AG10803 (cell line): Measurements from ENCODE around the gene PLCG2.

Source experiments
- DNase-seq: peaks from one replicate; pipeline ENCODE4 v3.0.0; 2010; ENCODE audit warnings: low read depth
- H3K4me3 ChIP-seq: 2 replicates; pipeline ENCODE4 v1.5.1; 2011; ENCODE audit warnings: mild to moderate bottlenecking, low read length, control low read depth
- TF ChIP-seq, protein P1 (sequence below): conservative IDR thresholded peaks from 2 replicates; pipeline ENCODE4 v1.5.1; 2011; ENCODE audit warnings: mild to moderate bottlenecking, low read length, control low read depth, inconsistent platforms

The PLCG2 gene

DNA sequence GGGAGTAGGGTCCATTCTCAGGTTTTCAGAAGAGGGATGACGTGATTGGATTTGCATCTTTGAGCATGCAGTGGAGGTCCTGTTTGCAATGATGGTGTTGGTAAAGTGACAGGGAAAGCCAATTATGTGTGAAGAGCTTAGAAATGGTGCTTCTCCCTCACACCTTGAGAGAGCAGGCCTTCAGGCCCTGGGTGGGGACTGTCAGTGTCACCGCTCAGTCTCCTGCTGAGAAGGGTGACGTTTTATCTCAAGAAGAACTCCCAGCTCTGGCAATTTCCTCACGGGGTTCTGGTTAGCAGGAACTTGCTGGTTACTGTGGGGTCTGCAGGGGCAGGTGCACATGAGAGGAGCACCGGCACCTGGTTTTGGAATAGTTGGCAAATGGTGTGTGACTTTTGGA is 11.2 kb downstream of the PLCG2 start:
- H3K4me3 ChIP-seq, result no peak overlapping the region
- DNase-seq, result no peak
- TF ChIP-seq, protein P1, sequence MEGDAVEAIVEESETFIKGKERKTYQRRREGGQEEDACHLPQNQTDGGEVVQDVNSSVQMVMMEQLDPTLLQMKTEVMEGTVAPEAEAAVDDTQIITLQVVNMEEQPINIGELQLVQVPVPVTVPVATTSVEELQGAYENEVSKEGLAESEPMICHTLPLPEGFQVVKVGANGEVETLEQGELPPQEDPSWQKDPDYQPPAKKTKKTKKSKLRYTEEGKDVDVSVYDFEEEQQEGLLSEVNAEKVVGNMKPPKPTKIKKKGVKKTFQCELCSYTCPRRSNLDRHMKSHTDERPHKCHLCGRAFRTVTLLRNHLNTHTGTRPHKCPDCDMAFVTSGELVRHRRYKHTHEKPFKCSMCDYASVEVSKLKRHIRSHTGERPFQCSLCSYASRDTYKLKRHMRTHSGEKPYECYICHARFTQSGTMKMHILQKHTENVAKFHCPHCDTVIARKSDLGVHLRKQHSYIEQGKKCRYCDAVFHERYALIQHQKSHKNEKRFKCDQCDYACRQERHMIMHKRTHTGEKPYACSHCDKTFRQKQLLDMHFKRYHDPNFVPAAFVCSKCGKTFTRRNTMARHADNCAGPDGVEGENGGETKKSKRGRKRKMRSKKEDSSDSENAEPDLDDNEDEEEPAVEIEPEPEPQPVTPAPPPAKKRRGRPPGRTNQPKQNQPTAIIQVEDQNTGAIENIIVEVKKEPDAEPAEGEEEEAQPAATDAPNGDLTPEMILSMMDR, result no peak

DNA sequence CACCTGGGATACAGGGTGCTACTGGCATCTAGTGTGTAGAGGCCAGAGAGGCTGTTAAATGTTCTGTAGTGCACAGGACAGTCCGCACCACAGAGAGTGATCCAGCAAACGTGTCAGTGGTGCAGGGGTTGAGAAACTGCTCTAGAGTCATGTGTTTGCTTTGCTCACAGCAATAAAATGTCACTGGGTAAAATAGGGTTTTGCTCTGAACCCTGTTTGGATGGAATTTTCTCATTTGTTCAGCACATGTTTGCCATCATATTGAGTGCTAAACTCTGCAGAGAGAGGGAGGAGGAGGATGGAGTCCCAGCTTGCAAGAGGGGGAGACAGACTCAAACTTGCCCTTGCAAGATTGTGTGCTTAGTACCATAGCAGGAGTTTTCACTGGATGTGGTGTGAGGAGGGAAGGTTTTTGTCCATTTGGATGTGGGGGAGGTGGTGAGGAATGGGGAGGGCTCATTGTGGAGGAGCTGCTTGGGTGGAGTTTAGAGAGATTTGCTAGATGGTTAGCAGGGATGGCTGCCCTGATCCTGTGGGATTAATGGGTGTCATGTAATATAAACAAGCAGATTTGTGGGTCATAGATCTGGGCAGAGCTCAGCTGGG is 11.8 kb downstream of the PLCG2 start:
- TF ChIP-seq, protein P1, result no peak
- no peak overlapping the region for H3K4me3 ChIP-seq
- no peak for DNase-seq

DNA sequence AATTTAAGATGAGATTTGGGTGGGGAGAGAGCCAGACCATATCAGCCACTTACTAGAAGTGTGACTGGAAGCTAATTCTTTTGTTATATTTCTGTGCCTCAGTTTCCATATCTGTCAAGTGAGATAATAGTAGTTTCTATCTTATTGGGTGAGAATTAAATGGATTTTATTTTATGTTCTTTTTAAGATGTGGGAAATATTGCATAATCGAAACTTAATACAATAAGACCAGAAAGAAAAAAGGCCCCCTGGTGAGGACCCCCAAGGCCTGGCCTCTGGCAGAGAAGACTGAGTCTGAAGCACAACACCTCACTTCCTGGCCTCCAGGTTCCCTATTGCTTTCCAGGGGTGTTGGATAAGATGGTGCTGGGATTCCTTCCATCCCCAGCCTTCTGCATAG is 13.7 kb downstream of the PLCG2 start:
- TF ChIP-seq, protein P1, result no peak
- H3K4me3 ChIP-seq, result no peak overlapping the region
- no peak for DNase-seq

DNA sequence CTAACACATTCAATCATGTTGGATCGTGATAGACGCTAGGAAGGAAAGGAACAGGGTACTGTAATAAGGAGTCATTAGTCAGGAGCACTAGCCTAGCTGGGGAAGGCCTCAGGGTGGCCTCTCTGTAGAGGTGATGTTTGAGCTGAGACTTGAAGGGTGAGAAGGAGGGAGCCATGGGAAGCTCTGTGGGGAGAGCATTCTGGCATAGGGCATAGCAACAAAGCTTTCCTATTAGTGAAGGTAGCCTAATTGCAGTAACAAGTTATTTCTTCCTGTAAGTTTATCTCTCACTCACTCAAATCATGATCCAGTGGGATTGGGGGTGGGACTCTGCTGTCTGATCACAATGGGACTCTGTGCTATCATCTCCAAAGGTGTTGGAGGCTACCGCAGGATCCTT is 16.1 kb downstream of the PLCG2 start:
- DNase-seq, result no peak
- TF ChIP-seq, protein P1, result no peak
- no peak overlapping the region for H3K4me3 ChIP-seq

DNA sequence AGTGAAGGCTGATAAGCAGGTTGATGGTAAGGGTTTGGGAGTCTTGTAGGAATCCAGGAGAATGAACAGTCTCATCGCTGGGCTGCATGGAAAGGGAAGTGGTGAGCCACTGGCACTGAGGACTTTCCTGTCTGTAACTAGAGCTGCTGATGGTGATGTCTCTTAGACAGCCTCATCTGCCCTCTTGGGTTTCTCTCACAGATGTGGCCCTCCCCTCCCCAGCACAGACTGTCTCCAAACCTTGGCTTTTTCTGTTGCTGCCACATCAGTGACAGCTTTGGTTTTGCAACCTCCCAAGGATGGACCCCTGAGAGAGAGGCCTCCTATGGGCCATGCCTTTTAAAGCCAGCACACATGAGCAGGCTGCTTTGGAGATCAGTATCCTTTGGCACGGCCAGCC is 16.9 kb downstream of the PLCG2 start:
- no peak for DNase-seq
- TF ChIP-seq, protein P1, result no peak
- H3K4me3 ChIP-seq, result no peak overlapping the region

DNA sequence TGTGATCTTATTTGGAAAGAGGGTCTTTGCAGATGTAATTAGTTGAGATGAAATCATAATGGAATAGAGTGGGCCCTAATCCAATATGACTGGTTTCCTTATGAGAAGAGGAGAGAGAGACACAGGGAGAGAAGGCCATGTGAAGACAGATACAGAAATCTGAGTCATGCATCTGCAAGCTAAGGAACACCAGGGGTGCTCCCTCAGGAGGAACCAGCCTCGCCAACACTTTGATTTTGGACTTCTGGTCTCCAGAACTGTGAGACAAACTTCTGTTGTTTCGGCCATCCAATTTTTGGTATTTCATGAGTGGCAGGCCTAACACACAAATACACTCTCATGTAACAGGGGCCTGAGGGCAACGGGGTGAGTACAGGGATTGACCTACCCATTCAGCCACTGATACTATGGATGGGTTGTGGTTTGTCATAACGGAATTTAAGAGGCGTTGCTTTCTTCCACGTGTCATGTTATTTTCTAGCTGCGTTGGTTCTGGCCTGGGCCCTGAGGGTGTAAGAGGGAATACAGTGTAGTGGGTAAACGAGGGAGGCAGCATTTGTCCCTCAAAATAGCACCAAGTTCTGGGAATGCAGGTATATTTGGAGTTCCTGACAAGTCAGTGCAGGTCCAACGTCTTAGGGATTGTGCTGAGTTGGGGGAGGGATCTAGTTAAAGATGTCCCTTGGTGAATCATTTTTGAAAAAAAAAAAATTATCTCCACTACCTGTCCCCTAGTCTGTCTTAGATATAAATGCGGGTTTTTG is 17.7 kb downstream of the PLCG2 start:
- DNase-seq, result no peak
- TF ChIP-seq, protein P1, result no peak
- no peak overlapping the region for H3K4me3 ChIP-seq

DNA sequence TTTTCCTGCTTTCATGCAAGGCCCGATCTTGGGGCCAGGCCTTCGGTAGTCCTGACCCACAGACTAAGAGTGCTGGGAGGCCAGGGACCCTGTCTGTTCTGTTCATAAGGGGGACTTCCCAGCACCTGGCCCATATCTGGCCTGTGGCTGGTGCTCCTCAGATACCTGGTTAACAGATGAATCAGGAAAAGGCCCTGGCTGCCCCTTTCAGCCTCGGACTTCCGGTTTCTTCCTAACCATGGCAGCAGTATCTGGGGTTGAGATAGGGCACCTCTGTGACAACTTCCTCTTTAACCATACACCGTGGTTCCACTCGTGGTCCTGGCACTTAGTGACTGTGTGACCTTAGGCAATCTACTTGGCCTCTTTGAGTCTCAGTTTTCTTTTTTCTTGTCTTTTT is 18.4 kb downstream of the PLCG2 start:
- DNase-seq, result no peak
- H3K4me3 ChIP-seq, result no peak overlapping the region
- TF ChIP-seq, protein P1, result no peak
